ENCODE results near the gene UTS2B.
A peak's percentile ranks its signal among the peaks of the same experiment; 100 is the strongest.

UTS2B gene

DNA sequence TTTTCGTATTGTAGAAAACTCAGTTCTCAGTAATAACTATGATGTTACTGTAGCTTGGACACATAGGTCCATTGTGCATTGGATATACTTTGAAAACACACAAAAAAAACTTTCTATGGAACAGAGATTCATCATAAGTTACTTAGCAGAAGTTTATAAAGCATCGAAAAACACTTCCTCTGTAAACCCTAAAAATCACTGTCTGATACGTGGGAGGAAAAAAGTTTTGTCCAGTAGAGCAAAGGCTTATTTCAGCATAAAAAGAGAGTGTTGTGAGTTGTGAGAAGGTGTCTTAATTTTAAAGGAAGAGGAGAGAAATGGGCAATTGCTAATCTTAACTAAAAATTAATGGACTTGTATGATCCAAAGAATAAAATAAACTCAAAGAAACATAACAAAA, 66.5 kb downstream of the UTS2B start:
- peaks cover 6% of the 10 kb centered on the region for H3K4me1 ChIP-seq
- H3K4me2 ChIP-seq, result no peak overlapping the region
- no peak overlapping the region for H3K27ac ChIP-seq
- H3K4me3 ChIP-seq, result no peak overlapping the region
- TF ChIP-seq Cebpa-rat (IDR thresholded peaks at IDR 0.05), result no peak
- no peaks in the 10 kb centered on the region for H3K9me3 ChIP-seq
- H3K27me3 ChIP-seq, result no peaks in the 10 kb centered on the region
- no peak overlapping the region for H3K9ac ChIP-seq
- no peaks in the 10 kb centered on the region for H4K20me1 ChIP-seq
- no peaks in the 10 kb centered on the region for H3K36me3 ChIP-seq

DNA sequence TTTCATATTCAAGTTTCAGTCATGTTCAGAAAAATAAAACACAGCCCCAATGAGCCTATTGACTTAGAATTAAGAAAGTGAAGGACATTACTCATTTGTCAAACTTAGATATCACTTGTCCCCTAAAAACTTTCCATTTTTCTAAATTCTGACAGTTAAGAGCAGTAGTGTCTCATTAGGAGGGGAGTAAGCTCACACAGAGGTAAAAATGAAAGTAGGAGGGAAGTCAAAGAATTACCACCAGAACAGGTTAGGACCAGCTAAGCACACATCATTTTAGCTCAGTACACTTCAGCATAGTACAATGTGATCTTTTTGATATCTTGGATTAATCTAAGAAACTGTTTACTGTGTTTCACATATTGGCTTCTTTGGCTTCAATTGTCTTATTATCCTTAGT, 67.0 kb downstream of the UTS2B start:
- peaks cover 9% of the 10 kb centered on the region for H3K4me1 ChIP-seq
- no peak overlapping the region for H3K27ac ChIP-seq
- no peak overlapping the region for H3K4me2 ChIP-seq

DNA sequence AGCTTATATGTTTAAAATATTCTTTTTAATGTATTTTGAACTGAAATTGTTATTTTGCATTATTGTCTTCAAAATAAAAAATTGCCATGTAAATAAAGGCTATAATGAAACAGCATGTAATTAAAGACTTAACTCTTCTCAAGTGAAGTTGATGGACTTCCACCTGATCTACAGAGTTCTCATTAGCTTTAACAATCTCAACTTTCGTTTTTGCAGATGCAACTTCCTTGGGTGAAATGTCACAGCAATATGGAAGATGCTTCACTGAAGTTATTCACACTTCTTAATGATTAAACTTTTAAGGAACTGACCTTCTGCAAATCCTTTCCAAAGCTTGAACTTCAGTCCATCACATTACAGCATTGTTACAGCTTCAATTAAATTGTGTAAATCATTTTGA, 67.7 kb downstream of the UTS2B start:
- H3K4me1 ChIP-seq, result peaks cover 9% of the 10 kb centered on the region
- H3K4me3 ChIP-seq, result no peak overlapping the region
- no peaks in the 10 kb centered on the region for H3K36me3 ChIP-seq
- H3K27ac ChIP-seq, result no peak overlapping the region
- no peaks in the 10 kb centered on the region for H4K20me1 ChIP-seq
- no peak for TF ChIP-seq Cebpa-rat (IDR thresholded peaks at IDR 0.05)
- H3K27me3 ChIP-seq, result no peaks in the 10 kb centered on the region
- no peaks in the 10 kb centered on the region for H3K9me3 ChIP-seq
- H3K9ac ChIP-seq, result no peak overlapping the region
- H3K4me2 ChIP-seq, result no peak overlapping the region

More for the DNA sequence above, 67.0 kb downstream of the UTS2B start:
- H3K9ac ChIP-seq, result no peak overlapping the region
- H3K4me3 ChIP-seq, result no peak overlapping the region
- H3K27me3 ChIP-seq, result no peaks in the 10 kb centered on the region
- H3K9me3 ChIP-seq, result no peaks in the 10 kb centered on the region
- no peak for TF ChIP-seq Cebpa-rat (IDR thresholded peaks at IDR 0.05)
- H4K20me1 ChIP-seq, result no peaks in the 10 kb centered on the region
- H3K36me3 ChIP-seq, result no peaks in the 10 kb centered on the region

DNA sequence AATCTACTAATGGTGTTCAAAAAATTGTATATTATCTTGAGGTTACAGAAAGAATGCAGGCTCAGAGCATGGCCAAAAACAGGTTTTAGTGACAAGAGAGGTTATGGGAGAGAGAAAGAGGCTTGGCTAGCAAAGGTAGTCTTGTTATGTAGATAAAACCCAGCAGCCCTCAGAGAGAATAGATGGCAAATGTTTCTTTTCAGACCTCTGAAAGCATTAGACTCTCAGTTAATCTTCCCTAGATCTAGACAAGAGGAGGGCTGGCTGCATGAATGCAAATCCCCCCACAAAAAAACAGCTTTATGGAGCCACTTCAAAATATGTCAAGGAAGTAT, 69.1 kb downstream of the UTS2B start:
- no peak for TF ChIP-seq Cebpa-rat (IDR thresholded peaks at IDR 0.05)
- Histone ChIP-seq H3K4me2 (no peak overlapping the region), H3K27me3 (no peaks in the 10 kb centered on the region)

DNA sequence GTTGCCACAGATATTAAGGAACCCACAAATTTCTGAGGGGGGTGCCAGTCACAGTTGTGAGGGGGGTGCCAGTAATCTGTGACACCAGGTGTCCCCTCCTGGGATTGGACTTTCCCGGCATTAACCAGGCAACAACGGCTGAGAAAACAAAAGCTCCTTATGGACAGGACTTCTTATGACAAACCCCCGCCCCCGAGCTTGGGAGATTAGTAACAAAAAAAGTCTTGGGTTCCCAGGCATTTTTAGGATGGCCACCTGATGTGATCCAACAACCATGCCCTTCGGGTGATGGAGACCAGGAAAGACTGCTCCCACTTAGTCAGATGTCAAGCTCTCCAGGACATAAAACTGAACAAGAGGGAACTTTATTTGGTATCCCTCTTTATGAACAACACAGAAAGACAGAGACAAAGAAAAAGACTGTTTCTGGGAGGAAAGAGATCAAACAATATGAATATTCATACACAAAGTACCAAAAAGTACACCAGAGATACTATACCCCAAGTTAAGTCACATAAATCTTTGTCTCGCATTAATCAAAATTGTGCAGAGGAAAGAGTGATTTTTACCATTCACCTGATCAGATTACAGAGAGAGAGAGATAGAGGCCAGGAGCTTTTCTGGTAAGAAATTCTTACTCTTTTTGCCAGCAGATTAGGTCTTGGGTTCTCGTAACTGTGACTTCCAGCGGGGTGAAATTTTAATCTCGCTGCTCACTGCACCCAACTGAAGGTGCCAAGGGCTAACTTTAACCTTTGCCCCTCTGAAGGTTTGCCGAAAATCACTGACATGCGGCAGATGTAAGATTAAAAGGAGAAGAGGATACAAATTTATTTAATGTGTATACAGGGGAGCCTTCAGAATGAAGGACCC, 69.7 kb downstream of the UTS2B start:
- H3K27me3 ChIP-seq, result no peaks in the 10 kb centered on the region
- H3K4me2 ChIP-seq, result no peak overlapping the region
- no peaks in the 10 kb centered on the region for H3K9me3 ChIP-seq
- no peaks in the 10 kb centered on the region for H4K20me1 ChIP-seq
- no peak overlapping the region for H3K4me3 ChIP-seq
- H3K4me1 ChIP-seq, result peaks cover 9% of the 10 kb centered on the region
- no peak for TF ChIP-seq Cebpa-rat (IDR thresholded peaks at IDR 0.05)
- no peak overlapping the region for H3K9ac ChIP-seq
- no peaks in the 10 kb centered on the region for H3K36me3 ChIP-seq
- no peak overlapping the region for H3K27ac ChIP-seq

More for the DNA sequence above, 69.1 kb downstream of the UTS2B start:
- no peak overlapping the region for H3K27ac ChIP-seq
- peaks cover 9% of the 10 kb centered on the region for H3K4me1 ChIP-seq
- H3K36me3 ChIP-seq, result no peaks in the 10 kb centered on the region
- H3K9me3 ChIP-seq, result no peaks in the 10 kb centered on the region
- no peak overlapping the region for H3K4me3 ChIP-seq
- no peaks in the 10 kb centered on the region for H4K20me1 ChIP-seq
- no peak overlapping the region for H3K9ac ChIP-seq

DNA sequence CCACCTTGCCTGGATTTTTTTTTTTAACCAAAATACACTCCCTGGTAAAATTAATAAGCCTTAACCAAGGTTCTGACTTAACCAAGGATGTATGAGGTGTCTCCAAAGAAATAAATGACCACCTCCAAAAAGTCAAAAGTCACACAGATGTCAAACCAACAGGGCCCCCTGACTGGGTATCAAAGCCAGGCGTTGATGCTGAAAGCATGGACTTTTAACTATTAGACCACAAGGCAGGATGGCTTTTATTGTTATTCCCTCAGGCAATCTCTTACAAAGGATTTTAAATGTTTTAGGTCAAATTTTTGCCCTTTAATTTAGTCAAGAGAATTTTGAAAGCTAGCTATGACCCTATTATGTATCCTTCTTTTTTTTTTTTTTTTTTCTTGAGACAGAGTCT, 70.8 kb downstream of the UTS2B start:
- Histone ChIP-seq H3K27me3 (no peaks in the 10 kb centered on the region), H3K27ac (no peak overlapping the region), H3K9ac (no peak overlapping the region), H3K4me3 (no peak overlapping the region), H3K9me3 (no peaks in the 10 kb centered on the region), H3K4me2 (peak overlapping the region; percentile 55; the same call in 1 of the 2 replicates), H3K36me3 (no peaks in the 10 kb centered on the region), H4K20me1 (no peaks in the 10 kb centered on the region), H3K4me1 (peaks cover 9% of the 10 kb centered on the region)
- TF ChIP-seq Cebpa-rat (IDR thresholded peaks at IDR 0.05), result no peak

DNA sequence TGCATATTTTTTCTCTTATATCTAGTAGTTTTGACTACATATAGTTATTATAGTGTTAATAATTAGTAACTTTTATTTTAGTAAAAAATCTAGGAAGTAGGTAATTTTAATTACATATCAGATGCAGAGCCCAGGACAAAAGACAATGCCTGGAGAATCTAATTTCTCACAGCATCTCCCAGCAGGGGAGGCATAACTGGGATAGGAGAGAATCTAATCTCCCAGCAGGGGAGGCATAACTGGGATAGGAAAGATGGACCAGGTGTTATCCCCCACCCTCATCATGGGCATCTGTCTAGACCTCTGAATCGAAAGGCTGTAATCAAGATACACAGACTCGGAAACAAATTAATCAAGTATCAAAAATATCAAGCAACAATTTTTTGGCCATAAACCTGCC, 73.0 kb downstream of the UTS2B start:
- no peak for TF ChIP-seq Cebpa-rat (IDR thresholded peaks at IDR 0.05)
- H3K4me1 ChIP-seq, result peaks cover 23% of the 10 kb centered on the region
- no peaks in the 10 kb centered on the region for H3K36me3 ChIP-seq
- no peaks in the 10 kb centered on the region for H4K20me1 ChIP-seq
- H3K4me3 ChIP-seq, result no peak overlapping the region
- H3K9ac ChIP-seq, result no peak overlapping the region
- H3K27me3 ChIP-seq, result no peaks in the 10 kb centered on the region
- no peak overlapping the region for H3K4me2 ChIP-seq
- no peaks in the 10 kb centered on the region for H3K9me3 ChIP-seq
- H3K27ac ChIP-seq, result no peak overlapping the region

DNA sequence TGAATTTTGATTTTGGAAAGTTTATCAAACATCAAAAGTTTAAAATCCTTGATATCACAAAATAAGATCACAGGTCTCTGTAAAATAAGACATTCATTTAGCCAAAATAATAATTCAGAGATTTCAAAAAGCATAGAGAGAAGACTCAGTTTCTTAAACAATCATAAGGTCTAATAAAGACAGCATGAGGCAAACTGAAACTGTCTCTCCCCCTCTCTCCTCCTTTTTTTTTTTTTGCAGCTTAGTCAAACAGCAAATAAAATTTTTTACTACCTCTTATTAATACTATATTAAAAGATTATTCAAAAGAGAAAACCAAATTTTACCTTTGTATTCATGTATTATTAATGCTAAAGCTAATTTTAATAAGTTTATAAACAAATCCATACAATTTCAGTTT, 73.9 kb downstream of the UTS2B start:
- no peaks in the 10 kb centered on the region for H3K27me3 ChIP-seq
- H4K20me1 ChIP-seq, result no peaks in the 10 kb centered on the region
- H3K4me2 ChIP-seq, result no peak overlapping the region
- peaks cover 23% of the 10 kb centered on the region for H3K4me1 ChIP-seq
- no peak for TF ChIP-seq Cebpa-rat (IDR thresholded peaks at IDR 0.05)
- H3K9me3 ChIP-seq, result no peaks in the 10 kb centered on the region
- no peak overlapping the region for H3K4me3 ChIP-seq
- no peak overlapping the region for H3K27ac ChIP-seq
- H3K9ac ChIP-seq, result no peak overlapping the region
- no peaks in the 10 kb centered on the region for H3K36me3 ChIP-seq

DNA sequence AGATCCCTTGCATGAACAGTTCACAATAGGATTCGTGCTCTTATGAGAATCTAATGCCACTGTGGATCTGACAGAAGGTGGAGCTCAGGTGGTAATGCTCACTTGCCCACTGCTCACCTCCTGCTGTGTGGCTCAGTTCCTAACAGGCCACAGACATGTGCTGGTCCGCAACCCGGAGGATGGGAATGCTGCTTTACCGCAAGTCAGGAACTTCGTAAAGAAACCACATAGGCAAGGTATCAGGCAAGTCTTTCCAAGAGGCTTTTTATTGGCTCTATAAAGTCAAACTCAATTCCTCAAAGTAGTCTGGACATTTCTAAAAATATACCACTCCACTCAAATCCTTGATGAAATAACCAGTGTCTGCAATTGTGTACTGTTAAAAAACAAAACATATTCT, 75.2 kb downstream of the UTS2B start:
- Histone ChIP-seq H3K36me3 (no peaks in the 10 kb centered on the region), H3K9ac (no peak overlapping the region), H3K27me3 (no peaks in the 10 kb centered on the region), H3K4me2 (no peak overlapping the region), H3K27ac (no peak overlapping the region), H4K20me1 (no peaks in the 10 kb centered on the region), H3K4me1 (peaks cover 23% of the 10 kb centered on the region), H3K4me3 (no peak overlapping the region), H3K9me3 (no peaks in the 10 kb centered on the region)
- no peak for TF ChIP-seq Cebpa-rat (IDR thresholded peaks at IDR 0.05)

DNA sequence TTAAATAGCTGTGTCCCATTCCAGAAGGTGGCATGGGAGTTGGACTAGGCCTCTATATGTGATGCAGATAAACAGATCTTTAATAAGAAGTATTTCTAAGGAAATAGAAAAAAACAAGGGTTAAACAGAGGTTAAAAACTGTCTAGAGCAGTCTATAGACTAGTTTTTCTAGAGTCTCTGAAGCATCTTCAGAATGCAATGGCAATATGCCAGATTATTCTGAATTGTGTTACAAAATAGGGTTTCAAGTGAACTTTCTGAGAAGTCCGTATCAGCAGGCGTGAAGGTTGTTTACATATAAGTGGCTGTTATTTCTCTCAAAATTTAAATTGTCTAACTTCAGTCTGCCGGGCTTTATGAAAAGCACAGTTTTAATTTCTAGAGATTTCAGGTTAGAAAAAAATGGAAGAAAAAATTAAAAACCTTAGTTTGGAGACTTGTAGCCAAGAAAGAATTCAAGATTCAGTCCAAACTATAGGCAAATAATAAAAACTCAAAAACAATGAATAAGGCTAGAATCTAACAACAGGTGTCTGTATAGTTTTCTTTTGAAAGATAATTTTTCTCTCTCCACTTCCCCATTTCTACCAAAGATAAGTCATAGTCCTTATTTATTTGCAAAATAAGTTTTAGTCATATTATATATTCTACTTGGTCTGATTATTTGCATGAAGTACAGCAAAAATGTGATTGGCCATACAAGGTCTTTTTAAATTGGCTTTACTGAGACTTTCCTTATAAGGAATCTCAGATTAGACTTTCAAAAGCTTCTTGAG, 76.0 kb downstream of the UTS2B start:
- Histone ChIP-seq H3K36me3 (no peaks in the 10 kb centered on the region), H3K4me2 (no peak overlapping the region), H3K4me3 (no peak overlapping the region), H4K20me1 (no peaks in the 10 kb centered on the region), H3K27me3 (no peaks in the 10 kb centered on the region), H3K9ac (no peak overlapping the region), H3K4me1 (peaks cover 22% of the 10 kb centered on the region), H3K27ac (no peak overlapping the region), H3K9me3 (no peaks in the 10 kb centered on the region)
- no peak for TF ChIP-seq Cebpa-rat (IDR thresholded peaks at IDR 0.05)
